ENCODE data around the gene KCNH3. TPM values are rescaled to one million over a fixed set of nuclear protein-coding genes. Genes with fewer than 3 reads are reported as not detected.
"Not testable (repeated sequence)": the region's sequence is repeated elsewhere in the genome, so short reads cannot be mapped to it uniquely, and the experiment has no call there.

Gene KCNH3
- total RNA-seq, 1 donor from 2014 or later: not detected

DNA sequence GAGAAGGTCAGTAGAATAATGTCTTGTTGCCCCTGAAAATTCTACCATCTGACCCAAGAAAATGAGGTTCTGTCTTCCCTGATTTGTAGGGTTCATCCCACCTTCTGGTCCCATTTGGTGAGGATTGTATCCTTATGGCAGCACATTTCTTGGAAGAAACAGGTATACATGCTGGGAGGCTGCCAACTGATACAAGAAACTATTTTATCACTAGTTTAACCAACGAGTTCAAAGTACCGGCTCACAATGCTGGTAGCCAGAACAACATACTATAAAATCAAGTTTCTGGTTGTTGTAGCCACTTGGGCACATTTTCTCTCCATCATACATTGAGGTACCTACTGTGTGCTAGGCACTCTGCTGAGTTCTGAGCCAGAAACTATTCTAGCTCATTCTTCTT, 7.1 kb upstream of the KCNH3 start:
- H3K4me3 Mint-ChIP-seq: no peak overlapping the region

DNA sequence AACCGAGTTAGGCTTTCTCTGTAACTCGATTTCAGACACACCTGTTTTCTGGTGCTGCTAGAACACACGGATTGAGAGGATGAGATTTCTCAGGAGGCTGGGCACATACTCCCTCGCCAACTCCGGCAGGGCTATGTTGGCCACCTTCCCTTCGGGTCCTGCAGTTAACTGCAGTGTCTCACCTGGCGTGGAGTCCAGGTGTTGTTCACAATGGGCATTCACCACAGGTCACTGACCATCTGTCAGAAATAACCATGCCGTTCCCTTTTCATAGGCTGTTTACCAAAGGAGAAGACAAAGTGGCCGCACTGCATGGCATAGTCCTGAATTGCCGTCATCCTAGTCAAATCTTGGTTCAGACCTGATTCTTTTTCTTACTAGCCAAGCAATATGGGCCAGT, 5.5 kb upstream of the KCNH3 start:
- Histone ChIP-seq H3K27ac (no peak overlapping the region), H3F3A (ENCODE audit: low read depth) (peaks cover 21% of the 10 kb centered on the region), H4K20me1 (ENCODE audit: low read depth) (no peaks in the 10 kb centered on the region), H3K9me3 (ENCODE audit: low read depth) (no peaks in the 10 kb centered on the region), H2AFZ (replicated peaks) (no peak overlapping the region), H3K4me1 (peaks cover 6% of the 10 kb centered on the region), H3K79me2 (ENCODE audit: low read depth) (no peaks in the 10 kb centered on the region), H3K4me2 (no peak overlapping the region), H3K27me3 (peaks cover 41% of the 10 kb centered on the region), H3K36me3 (no peaks in the 10 kb centered on the region), H3K4me3 (no peak overlapping the region), H3K9ac (no peak overlapping the region)
- H3K36me3 Mint-ChIP-seq: peaks cover 5% of the 10 kb centered on the region
- peaks cover 31% of the 10 kb centered on the region for H3K27me3 Mint-ChIP-seq (ENCODE audit: insufficient read depth, low read depth)
- H3K9me3 Mint-ChIP-seq: no peaks in the 10 kb centered on the region
- H3K27ac Mint-ChIP-seq: no peak overlapping the region
- peaks cover 13% of the 10 kb centered on the region for H3K4me1 Mint-ChIP-seq
- TF ChIP-seq CTCF (IDR thresholded peaks at IDR 0.05) (no peak), EZH2 (IDR thresholded peaks at IDR 0.05) (no peak), EZH2phosphoT487 (IDR thresholded peaks at IDR 0.05) (no peak)
- DNase-seq (ENCODE audit: low spot score): no peak
- H3K4me3 Mint-ChIP-seq: peak overlapping the region; percentile 30

More for the DNA sequence above, 7.1 kb upstream of the KCNH3 start:
- no peaks in the 10 kb centered on the region for H3K9me3 Mint-ChIP-seq
- H3K27ac Mint-ChIP-seq: no peak overlapping the region
- no peaks in the 10 kb centered on the region for H3K79me2 ChIP-seq (ENCODE audit: low read depth)
- H3K4me1 Mint-ChIP-seq: peaks cover 5% of the 10 kb centered on the region
- H3K4me3 ChIP-seq: no peak overlapping the region
- H3K27me3 Mint-ChIP-seq (ENCODE audit: insufficient read depth, low read depth): peaks cover 17% of the 10 kb centered on the region
- peaks cover 10% of the 10 kb centered on the region for H3K36me3 Mint-ChIP-seq
- no peak overlapping the region for H2AFZ ChIP-seq (replicated peaks)
- H3K4me1 ChIP-seq: no peaks in the 10 kb centered on the region
- H3F3A ChIP-seq (ENCODE audit: low read depth): peaks cover 18% of the 10 kb centered on the region
- H3K9ac ChIP-seq: no peak overlapping the region
- no peak for TF ChIP-seq CTCF (IDR thresholded peaks at IDR 0.05)
- no peak for TF ChIP-seq EZH2phosphoT487 (IDR thresholded peaks at IDR 0.05)
- TF ChIP-seq EZH2 (IDR thresholded peaks at IDR 0.05): no peak
- H3K9me3 ChIP-seq (ENCODE audit: low read depth): no peaks in the 10 kb centered on the region
- H3K27ac ChIP-seq: no peak overlapping the region
- no peaks in the 10 kb centered on the region for H3K36me3 ChIP-seq
- DNase-seq (ENCODE audit: low spot score): no peak
- no peak overlapping the region for H3K4me2 ChIP-seq
- peaks cover 25% of the 10 kb centered on the region for H3K27me3 ChIP-seq
- no peaks in the 10 kb centered on the region for H4K20me1 ChIP-seq (ENCODE audit: low read depth)

GRCh38 chr12:49534122-49534521, 4.7 kb upstream of the KCNH3 start:
- not testable (repeated sequence) for H3K4me2 ChIP-seq; H3K4me3 ChIP-seq; DNase-seq (ENCODE audit: low spot score); H3K36me3 ChIP-seq; H3K27ac Mint-ChIP-seq; H3K9me3 ChIP-seq (ENCODE audit: low read depth); H3K79me2 ChIP-seq (ENCODE audit: low read depth); H3K9ac ChIP-seq; H3K4me3 Mint-ChIP-seq; H3K36me3 Mint-ChIP-seq; H3K27ac ChIP-seq; H3K9me3 Mint-ChIP-seq; H4K20me1 ChIP-seq (ENCODE audit: low read depth); H2AFZ ChIP-seq (replicated peaks); H3K4me1 ChIP-seq
- Histone ChIP-seq H3F3A (ENCODE audit: low read depth) (peaks cover 21% of the 10 kb centered on the region), H3K27me3 (peaks cover 49% of the 10 kb centered on the region)
- H3K4me1 Mint-ChIP-seq: peaks cover 13% of the 10 kb centered on the region
- H3K27me3 Mint-ChIP-seq (ENCODE audit: insufficient read depth, low read depth): peaks cover 32% of the 10 kb centered on the region

DNA sequence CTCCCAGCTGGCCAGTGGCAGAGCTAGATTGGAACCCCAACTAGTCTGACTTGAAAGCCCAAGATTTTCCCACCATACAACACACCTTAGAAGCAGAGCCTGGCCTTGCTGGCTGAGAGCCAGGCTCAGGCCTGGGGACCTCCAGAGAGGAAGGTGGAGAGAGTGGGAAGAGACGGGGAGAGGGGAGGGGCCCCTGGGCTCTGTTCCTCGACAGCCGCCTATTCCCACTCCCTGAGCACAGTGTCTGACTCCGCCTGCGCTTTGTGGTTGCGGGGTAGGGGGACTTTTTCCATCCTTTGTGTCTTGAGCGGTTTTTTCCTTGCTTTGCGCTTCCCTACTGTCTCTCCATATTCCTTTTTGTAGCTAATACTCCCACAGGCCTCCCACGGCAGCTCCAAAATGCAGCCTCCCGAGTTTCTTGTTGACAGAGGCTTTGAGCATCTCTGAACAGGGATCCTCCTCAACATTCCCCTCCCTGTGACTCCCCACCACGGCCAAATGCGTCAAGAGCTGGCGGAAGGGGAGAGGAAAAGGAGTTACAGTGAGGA, 4.0 kb upstream of the KCNH3 start:
- Histone ChIP-seq H3K27me3 (peaks cover 56% of the 10 kb centered on the region), H3K36me3 (no peaks in the 10 kb centered on the region), H3K27ac (no peak overlapping the region), H4K20me1 (ENCODE audit: low read depth) (peaks cover 6% of the 10 kb centered on the region), H2AFZ (replicated peaks) (no peak overlapping the region), H3K4me1 (peaks cover 6% of the 10 kb centered on the region), H3K4me3 (no peak overlapping the region), H3K79me2 (ENCODE audit: low read depth) (no peaks in the 10 kb centered on the region), H3F3A (ENCODE audit: low read depth) (peaks cover 27% of the 10 kb centered on the region), H3K4me2 (no peak overlapping the region), H3K9me3 (ENCODE audit: low read depth) (no peaks in the 10 kb centered on the region), H3K9ac (no peak overlapping the region)
- Mint-ChIP-seq H3K27me3 (ENCODE audit: insufficient read depth, low read depth) (peaks cover 38% of the 10 kb centered on the region), H3K9me3 (no peaks in the 10 kb centered on the region), H3K4me1 (peaks cover 17% of the 10 kb centered on the region), H3K36me3 (peaks cover 2% of the 10 kb centered on the region), H3K4me3 (no peak overlapping the region), H3K27ac (peak overlapping the region; percentile 22)
- TF ChIP-seq EZH2phosphoT487 (IDR thresholded peaks at IDR 0.05): no peak
- no peak for TF ChIP-seq EZH2 (IDR thresholded peaks at IDR 0.05)
- TF ChIP-seq CTCF (IDR thresholded peaks at IDR 0.05): no peak
- no peak for DNase-seq (ENCODE audit: low spot score)

Measured in neural progenitor cell (in vitro differentiated cells).